Measurements from ENCODE around the gene WIPF1.

The WIPF1 gene

DNA sequence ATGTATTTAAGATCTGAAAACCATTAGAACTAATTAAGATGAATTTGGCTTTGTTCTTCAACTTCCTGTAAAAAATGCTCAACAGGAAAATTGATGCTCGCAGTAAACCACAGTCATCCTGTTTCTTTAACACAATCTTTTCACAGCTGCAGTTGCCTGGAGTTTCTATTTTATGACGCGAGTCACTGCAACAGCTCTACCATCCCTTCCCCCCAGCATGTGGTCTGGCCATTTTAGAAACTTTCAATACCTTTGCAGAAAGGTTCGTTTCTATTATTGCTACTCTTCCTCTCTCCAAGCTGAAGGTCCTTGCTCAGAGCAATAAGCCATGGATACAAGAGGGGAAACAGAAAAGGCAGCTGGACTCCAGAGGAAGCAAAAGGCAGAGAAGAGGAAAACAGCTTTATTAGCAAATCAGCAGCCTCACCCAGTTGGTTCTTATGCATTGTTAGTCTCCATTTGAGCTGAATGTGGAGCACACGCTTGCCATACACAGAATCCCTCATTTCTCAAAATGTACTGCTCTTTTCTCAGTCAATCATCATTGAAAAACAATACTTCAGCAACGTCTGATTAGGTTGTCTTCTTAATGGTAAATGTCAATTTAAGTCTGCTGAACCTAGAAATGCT lies 3.9 kb downstream of the WIPF1 start:
- no peak for DNase-seq

DNA sequence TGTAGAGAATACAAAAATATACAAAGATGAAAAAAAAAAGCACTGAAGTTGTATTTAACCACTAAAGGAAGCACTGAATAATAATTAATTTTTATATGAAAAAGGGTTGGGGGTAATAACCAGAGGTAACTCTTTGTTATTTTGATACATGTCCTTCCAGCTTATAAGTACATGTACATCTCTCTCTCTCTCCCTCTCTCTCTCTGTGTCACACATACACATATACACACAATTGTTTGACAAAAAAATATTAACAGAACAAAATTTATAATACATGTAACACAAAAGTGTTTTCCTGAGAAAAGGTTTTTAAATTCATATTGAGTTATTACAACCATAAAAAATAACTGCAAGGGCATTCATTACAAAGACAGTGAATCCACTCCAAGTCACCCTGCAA lies 4.6 kb downstream of the WIPF1 start:
- no peak for DNase-seq

DNA sequence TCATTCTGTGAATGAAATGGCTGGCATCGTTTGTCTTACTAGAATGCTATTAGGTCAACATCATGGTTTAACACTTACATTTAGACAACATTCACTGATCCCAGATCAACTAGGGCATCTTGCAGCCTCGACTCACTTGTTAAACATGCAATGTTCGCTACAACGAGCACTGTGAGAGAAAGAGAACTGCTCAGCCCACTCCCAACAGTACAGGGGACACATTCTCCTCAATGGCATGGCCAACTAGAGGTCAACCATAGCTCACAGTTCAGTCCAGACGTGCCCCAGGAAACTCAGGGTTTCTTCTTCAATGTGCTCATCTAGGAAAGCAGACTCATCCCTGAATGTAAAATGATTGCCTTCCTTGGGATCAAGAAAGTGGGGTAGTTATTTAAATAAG lies 5.9 kb downstream of the WIPF1 start:
- no peak for DNase-seq

DNA sequence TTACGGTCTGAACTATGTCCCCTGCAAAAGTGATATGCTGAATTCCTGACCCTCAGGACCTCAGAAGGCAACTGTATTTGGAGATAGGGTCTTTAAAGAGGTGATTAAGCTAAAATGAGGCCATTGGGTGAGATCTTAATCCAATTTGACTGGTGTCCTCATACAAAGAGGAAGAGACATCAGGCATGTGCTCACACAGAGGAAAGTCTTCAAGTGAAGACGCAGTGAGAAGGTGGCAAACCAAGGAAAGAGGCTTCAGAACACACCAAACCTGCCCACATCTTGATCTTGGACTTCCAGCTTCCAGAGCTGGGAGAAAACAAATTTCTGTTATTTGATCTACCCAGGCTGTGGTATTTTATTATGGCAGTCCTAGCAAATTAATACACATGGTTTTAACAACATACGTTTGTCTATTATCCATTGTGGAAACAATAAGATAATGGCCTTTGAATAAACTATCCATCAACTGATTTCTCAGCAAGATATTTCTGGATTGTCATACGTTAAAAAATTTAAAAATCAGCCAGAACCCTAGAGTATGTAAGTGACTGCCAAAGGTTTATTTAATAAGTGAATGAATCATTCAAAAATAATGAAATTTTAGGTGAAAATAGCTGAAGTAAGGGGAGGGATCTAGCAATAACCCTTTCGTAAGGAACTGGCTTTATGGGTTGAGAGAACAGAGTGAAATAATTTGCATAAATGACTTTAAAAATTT lies 6.5 kb downstream of the WIPF1 start:
- no peak for DNase-seq

DNA sequence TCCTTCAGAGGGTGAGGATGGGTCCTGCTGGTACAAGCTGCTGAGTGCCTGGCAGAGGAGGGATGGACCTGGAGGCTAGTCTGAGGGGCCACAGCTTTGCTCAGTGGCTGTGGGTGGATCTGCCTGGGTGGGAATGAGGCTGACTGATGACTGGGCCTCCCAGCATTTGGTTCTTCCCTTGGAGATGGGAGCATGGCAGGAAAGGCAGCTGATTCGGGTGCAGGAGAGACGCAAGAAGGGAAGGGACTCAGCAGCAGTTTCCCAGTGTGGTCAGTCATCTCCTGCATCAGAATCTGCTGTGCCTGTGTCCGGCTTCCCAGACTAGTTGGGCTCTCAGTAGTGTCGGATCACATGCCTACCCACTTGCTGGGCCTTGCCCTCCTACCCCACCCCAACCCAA lies 7.3 kb downstream of the WIPF1 start:
- no peak for DNase-seq

DNA sequence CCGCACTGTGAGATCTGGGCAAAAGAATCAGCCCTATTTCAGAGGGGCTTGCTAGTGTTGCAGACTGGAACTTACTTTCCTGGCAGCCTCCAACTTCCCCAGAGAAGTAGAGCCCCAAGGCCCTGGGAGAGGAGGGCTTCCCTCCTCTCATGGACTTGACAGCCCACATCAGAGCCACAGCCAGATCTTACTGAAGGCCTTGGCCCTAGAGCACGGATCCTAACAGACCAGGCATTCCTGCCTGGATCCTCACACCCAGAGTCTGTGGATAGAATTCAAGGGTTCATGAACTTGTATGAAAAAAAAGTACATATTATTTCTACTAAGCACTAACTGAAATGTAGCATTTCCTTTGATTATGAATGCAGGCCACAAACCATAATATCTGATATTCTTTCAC lies 8.3 kb downstream of the WIPF1 start:
- no peak for DNase-seq

DNA sequence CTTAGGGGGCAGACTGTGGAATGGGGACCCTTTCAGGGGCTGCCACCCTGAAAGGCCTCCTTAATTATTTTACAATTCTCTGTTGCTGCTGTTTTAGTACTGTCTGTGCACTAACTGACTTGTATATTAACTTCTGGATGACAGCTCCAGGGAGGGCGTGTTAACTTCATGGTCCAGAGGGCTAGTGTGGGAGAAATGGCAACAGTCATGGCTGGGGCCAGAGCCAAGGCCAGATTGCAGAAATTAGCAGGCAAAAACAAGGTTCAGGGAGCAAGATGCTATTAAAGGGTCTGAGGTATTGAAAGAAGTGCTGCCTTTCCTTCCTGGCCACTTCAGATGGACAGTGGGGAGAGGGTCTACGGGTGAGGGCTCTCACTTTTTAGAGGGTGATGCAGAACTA lies 9.1 kb downstream of the WIPF1 start:
- no peak for DNase-seq

DNA sequence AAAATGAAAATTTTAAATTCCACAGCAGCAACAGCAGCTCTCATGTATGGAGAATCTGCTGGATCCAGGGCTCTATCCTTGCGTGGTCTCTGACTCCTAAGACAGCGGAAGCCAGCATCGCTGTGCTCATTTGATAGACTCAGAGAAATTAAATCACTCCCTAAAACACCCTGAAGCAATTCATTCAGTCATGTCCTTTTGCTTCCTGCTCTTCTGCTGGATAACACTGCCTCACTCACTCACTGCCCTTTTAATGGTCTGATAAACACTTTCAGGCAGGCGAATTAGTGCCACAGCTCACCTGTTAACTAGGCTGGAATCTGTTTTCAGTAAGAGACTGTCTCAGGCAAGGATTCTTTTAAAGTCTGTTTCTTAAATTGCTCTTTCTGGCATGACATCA lies 10.0 kb downstream of the WIPF1 start:
- DNase-seq: no peak

DNA sequence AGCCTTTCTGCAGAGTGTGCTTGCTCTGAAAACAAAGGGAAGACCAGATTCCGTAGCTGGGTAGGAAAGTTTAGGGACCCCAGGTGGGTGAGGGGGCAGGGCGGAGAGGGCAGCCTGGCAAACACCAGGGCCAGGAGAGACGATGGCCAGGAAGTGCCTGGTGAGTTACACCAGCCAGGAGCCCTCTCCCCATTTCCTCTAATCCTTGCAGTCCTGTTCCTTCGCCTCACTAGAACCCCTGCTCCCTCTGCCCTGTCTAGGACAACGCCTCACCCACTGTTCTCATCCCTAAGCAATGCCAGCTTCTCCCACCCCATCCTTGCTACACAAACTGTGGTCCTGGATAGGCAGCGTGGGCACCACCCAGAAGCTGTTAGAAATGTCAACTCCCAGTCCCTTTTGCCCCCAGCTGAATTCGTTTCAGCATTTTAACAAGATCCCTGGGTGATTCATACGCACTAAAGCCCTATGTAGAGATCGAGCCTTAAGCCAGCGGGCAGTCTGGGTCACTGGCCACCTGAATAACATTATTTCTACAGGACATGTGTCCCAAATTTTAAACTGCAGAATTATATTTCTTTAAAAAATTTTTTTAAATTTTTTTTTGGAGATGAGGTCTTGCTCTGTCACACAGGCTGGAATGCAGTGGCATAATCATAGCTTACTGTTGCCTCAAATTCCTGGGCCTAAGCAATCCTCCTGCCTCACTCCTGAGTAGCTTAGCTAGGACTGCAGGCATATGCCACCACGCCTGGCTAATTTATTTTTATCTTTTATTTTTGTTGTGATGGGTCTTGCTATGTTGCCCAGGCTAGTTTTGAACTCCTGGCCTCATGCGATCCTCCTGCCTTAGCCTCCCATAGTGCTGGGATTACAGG lies 10.9 kb downstream of the WIPF1 start:
- no peak for DNase-seq

DNA sequence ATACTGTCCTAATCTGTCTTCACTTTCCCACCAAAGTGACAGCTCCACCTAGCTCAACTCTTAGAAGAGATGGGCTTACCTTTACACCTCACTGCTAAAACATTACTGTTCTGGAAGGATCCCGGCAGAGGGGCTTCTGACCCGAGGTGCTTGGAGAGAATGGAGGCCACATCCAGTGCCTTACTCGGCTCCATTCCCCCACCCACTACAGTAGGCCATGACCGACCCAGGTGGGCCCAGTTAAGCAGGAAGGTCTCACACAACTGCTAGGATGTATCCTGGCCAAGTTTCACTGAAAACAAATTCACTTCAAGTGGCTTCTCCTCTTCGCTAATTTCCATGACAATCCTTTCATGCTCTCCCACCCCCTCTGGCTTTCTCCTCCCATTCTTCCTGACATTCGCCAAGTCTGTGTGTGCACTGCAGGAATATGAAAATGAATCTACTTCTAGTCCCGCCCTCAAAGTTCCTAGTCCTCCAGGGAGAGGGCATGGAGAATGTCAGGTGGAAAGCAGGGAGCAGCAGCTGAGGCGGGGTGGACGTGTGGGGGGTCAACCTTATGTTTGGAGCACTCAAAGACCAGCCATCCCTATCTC lies 11.8 kb downstream of the WIPF1 start:
- no peak for DNase-seq

DNA sequence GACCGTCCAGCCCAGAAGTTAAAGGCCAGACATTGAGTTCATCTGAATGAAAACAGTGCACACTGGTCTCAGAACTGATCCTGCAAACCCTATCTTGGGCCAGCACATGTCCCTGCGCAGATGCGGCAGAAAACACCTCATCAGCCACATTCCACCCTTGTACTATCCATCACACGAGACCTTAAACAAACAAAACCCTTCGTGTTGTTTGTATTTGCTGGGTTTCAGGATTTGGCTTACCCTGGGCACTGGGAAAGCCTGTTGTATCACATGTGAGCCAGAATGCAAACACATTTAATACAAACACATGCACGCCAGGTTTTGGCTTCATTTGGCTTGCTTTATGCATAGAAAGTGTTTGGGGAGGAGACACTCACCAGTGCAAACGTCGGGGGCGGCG lies 12.5 kb downstream of the WIPF1 start:
- DNase-seq: no peak

DNA sequence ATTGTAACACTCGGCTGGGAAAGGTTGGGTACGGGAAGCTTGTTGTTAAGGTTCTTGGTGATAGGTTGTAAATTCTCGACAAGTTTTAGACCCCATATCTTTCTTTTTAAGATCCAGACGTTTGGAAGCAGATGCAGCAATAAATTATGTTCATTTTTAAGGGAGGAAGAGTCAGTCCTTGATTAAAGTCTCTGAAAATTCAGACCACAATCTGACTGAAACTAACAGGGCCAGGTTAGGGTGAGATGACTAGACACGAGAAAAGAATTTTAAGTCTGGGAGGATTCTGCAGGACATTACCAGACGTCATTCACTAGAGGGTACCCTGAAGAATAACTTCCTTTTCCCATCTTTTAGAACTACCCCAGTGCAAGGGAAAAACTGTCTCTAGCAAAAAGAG lies 16.1 kb downstream of the WIPF1 start:
- DNase-seq: no peak

DNA sequence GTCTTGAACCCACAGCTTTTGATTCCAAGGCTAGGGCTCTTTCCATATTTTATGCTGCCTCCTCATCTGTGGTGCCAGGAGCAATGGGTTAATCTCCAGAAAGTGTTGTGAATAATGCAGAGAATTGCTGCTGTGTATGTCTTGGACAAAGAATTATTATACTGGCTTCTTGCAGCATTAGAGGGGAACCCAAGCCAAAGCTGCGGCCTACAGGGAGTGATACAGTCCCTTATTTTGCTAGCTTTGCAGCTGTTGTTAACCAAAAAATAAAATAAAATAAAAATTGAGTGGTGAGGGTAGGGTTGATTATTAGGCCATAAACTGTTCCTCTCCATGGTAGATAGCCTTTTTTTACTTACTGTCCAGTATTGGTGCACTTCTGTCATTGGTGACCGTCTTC lies 16.7 kb downstream of the WIPF1 start:
- DNase-seq: no peak

DNA sequence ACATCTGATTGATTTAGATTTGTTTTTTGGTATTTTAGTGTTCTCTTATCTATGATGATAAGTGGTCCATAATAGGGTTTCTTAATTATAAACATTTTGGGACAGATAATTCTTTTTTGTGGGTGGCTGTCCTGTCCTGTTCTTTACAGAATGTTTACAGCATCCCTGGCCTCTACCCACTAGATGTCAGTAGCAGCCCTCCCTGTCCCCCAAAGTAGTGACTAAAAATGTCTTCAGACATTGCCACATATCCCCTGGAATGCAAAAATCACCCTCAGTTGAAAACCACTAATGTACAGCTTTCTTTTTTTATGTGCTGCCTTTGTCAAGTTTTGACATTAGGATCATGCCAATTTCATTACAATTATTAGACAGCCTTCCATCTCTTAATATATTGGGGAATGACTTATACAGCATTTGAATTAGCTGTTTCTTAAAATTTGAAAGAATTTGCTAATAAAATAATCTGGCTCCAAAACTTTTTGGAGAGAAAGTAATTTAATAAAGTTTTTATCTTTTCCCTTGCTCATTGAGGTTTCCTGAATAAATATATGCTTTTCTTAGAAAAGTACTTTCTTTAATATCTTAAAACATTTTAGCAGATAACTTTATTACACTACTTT lies 19.5 kb downstream of the WIPF1 start:
- DNase-seq: no peak

DNA sequence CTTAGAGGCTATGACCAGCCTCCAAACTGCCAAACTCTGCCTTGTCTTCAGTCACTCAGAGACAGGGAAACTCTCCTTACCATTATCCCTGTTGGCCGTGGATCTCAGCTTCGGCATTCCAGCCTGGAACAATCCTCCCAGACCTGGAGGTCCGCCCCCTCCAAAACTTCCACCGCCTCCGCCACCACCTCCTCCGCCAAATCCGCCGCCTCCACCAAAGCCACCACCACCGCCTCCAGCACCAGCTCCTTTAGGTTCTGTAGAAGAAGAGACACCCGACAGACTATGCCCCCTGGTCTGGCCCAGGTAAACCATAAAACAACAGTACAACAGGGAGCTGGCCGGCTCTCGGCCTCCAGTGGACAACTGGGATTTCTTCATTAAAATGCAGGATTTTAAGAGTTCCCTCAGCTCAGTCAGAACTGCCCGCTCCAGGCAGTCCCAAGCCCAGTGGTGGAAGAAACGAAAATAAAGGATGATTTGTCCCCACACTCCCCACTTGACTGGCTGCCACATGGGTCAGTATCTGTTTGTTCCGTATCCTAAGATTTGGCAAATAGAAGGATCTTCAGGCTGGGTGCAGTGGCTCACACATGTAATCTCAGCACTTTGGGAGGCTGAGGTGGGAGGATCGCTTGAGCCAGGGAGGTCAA lies 22.4 kb downstream of the WIPF1 start:
- DNase-seq: no peak

DNA sequence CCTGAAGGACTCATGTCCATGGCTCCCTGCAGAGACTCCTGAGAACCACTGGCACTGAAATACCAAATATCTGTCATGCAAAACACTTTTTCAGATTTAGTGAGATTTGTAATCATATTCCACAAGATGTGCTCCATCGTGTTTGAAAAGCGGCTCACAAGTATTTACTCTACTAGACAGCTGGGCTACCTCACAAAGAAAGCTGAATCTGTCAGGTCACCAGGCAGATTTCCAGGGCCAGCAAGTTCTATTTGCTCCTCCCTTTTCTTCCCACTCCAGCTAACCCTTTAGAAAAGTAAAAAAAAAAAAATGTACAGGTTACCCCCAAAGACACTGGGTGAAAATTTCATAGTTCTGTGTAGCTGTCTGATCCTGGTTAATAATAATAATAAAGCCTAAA lies 22.9 kb downstream of the WIPF1 start:
- DNase-seq: no peak

DNA sequence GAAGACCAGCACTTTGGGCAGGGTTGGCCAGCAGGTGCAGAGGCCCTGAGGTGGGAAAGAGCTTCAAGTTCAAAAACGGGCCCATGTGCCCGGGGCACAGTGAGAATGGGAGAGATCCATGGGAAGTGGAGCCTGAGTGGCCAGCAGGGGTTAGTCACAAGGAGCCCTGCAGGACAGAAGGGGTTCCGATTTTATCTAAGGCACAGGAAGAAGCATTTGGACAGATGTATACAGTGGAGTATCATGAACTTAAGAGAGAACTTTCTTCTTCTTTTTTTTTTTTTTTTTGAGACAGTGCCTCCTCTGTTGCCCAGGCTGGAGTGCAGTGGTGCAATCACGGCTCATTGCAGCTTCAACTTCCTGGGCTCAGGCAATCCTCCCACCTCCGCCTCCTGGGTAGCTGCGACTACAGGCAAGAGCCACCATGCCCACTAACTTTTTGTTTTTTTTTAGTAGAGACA lies 24.0 kb downstream of the WIPF1 start:
- DNase-seq: no peak

DNA sequence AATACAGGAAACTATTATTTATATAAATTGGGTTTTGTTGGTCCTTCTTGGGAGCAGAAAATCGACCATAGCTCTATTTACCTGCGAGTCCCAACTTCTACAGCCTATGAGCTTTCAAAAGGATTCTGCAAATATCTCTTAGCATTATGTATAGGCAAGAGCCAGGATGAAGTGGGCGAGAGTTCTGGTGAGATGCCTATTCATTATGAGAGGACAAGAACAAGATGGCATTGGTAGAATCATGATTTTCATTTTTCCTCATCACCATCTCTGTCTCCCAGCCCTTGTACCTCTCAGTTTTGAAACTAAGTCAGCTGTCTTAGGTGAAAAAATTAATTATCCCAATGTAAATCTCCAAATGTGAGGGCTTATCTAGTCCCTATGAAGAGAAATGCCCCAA lies 25.0 kb downstream of the WIPF1 start:
- DNase-seq: no peak

DNA sequence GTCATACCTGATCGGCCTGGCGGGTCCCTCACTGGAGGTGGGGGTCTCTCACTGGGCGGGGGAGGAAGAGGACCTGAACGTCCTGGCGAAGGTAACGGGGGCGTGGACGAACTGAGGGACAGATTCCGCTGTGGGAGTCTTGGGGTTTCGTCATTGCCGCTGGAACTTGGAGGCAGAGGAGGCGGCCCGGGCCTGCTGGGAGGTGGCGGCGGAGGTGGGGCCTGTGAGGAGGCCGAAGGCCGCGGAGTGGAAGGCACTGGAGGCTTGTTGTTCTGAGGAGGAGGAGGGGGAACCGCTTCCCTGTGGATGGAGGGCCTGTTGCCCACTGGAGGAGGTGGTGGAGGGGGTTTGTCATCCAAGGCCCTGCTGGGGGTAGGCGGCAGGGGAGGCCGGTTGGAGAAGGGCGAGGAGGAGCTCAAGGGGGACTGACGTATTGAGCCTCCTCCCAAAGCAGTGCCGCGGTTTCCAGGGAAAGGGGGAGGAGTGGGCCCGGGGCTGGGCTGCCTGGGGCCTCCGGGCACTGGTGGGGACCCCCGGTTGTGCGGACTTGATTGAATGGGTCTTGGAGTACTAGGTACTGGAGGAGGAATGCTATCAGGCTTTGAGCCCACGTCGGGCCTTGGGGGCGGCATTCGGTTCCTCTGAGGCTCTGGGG lies 25.8 kb downstream of the WIPF1 start:
- no peak for DNase-seq

DNA sequence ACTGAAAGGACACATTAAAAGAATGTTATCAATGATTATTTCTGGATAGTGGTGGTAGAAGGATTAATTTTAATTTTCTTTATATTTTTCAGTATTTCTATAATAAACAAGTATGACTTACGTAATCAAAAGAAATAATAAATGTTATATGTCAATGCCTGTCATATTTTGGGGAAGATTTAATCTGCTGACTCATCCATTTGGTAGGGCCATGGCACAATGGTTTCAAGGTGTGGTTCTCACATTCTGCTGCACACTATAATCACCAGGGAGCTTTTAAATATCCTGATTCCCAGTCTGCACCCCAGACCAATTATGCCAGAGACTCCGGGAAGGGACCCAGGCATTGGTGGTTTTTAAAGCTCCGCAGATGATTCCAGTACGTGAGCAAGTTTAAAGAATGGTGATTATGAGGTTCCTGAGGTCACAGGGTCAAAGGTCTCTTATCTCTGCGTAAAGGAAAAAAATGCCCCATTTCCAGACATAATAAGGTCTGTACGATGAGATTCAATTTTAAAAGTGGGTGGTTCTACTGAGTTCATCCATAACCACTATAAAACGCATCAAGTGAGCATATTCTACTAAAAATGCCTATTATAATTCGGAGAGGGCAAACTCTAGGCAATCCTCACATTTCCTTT lies 27.2 kb downstream of the WIPF1 start:
- DNase-seq: no peak

DNA sequence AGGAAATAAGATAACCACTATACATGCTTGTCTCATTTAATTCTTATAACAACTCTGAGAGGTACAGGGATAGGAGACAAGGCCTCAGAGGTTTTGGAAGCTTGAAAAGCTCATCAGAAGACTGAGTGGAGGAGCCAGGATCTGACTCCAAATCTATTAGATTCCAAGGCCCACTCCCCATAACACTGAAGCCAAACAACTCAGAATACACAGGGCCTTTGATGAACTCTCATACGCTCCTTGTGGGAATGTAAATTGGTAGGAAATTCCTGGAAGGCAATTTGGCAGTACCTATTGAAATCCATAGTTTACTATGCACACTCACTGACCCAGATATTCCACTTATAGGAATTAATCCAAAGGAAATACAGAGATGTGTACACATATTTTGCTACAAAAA lies 27.9 kb downstream of the WIPF1 start:
- DNase-seq: no peak

DNA sequence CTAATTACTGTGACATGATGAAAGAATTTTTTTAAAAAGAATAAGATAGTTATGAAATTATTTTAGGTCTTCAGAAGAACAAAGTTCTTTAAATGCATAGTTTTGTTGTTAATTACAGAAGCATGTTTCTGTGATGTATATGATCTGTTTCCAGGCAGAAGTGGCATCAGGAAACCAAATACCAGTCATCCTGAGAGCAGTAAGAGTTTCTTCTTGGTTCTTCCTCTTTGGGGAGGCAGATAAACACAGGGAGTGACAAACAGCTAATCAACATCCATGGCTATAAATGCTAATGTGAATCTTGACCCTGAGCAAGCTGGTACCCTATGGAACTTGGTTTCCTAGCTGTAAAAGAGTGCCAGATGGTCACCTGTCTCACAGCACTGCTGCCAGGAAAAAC lies 29.2 kb downstream of the WIPF1 start:
- no peak for DNase-seq

Data from activated CD4-positive, CD25-positive, alpha-beta regulatory T cell treated with anti-CD3 and anti-CD28 coated beads, Interleukin-2, amount 50 U/mL, for 72 hours (primary cell).